Keratinocyte (primary cell): ENCODE results near the gene AGPS. TPM values are rescaled to one million over a fixed set of nuclear protein-coding genes. Genes with fewer than 3 reads are reported as not detected.

Source experiments
- DNase-seq: peaks from one replicate; pipeline ENCODE4 v3.0.0-alpha.2; 2011; ENCODE audit warnings: low read depth, missing footprints, low spot score
- FAIRE-seq: peaks from 2 replicates; lab custom pipeline; 2011; peaks lifted over from hg19 to GRCh38; lab: Jason Lieb, UNC
- H2AFZ ChIP-seq: 2 replicates; pipeline ENCODE4 v1.6.0; 2012; ENCODE audit warnings: low read length, control low read depth, inconsistent platforms; ENCODE audit not compliant: control insufficient read depth
- H3K27ac ChIP-seq: 2 replicates; pipeline ENCODE4 v1.5.1; 2011; ENCODE audit warnings: low read length; ENCODE audit not compliant: control insufficient read depth, insufficient read depth
- H3K27me3 ChIP-seq: 3 replicates; pipeline ENCODE4 v1.6.0; 2011; ENCODE audit warnings: low read length; ENCODE audit not compliant: control insufficient read depth, insufficient read depth; ENCODE audit errors: extremely low read depth
- H3K36me3 ChIP-seq, 2 experiments: 2 replicates in 1 of 2; 3 replicates in 1 of 2; pipeline ENCODE4 v1.5.1; 2011; ENCODE audit warnings: low read length in 2 of 2, mild to moderate bottlenecking in 1 of 2; ENCODE audit not compliant: control insufficient read depth in 2 of 2, insufficient read depth in 2 of 2; ENCODE audit errors: extremely low read depth in 1 of 2
- H3K4me1 ChIP-seq: 3 replicates; pipeline ENCODE4 v1.5.1; 2011; ENCODE audit warnings: low read length; ENCODE audit not compliant: control insufficient read depth, insufficient read depth; ENCODE audit errors: extremely low read depth
- H3K4me2 ChIP-seq: 3 replicates; pipeline ENCODE4 v1.6.0; 2011; ENCODE audit warnings: low read depth, low read length; ENCODE audit not compliant: control insufficient read depth, insufficient read depth; ENCODE audit errors: extremely low read depth
- H3K4me3 ChIP-seq, 3 experiments: fragments of 200-600 bp in 1 of 3; sonication (generic) in 1 of 3; 2 replicates in 2 of 3; 3 replicates in 1 of 3; pipeline ENCODE4 v1.5.1; 2011 to 2016; ENCODE audit warnings: low read length in 3 of 3, mild to moderate bottlenecking in 3 of 3, control low read depth in 2 of 3, inconsistent platforms in 1 of 3, low read depth in 1 of 3, mixed read lengths in 1 of 3, mixed run types in 1 of 3, moderate library complexity in 1 of 3; ENCODE audit not compliant: control insufficient read depth in 2 of 3, insufficient read depth in 2 of 3; ENCODE audit errors: extremely low read depth in 1 of 3
- H3K79me2 ChIP-seq: 2 replicates; pipeline ENCODE4 v1.6.0; 2012; ENCODE audit warnings: low read length; ENCODE audit not compliant: control insufficient read depth, insufficient read depth
- H3K9ac ChIP-seq: 3 replicates; pipeline ENCODE4 v1.6.0; 2011; ENCODE audit warnings: low read length; ENCODE audit not compliant: control insufficient read depth, insufficient read depth; ENCODE audit errors: extremely low read depth
- H3K9me1 ChIP-seq: 3 replicates; pipeline ENCODE4 v1.6.0; 2011; ENCODE audit warnings: low read length; ENCODE audit not compliant: control insufficient read depth, insufficient read depth; ENCODE audit errors: extremely low read depth
- H3K9me3 ChIP-seq: 2 replicates; pipeline ENCODE4 v1.5.1; 2012; ENCODE audit warnings: low read depth, low read length; ENCODE audit not compliant: control insufficient read depth
- H4K20me1 ChIP-seq: 3 replicates; pipeline ENCODE4 v1.6.0; 2011; ENCODE audit warnings: low read length; ENCODE audit not compliant: control insufficient read depth, insufficient read depth; ENCODE audit errors: extremely low read depth
- CTCF ChIP-seq, 3 experiments: IDR thresholded peaks in 1 of 3; conservative IDR thresholded peaks in 1 of 3; optimal IDR thresholded peaks in 1 of 3; 2 replicates in 2 of 3; 3 replicates in 1 of 3; pipeline versions ENCODE3 to v1.5.1; 2011; ENCODE audit warnings: low read length in 3 of 3, mild to moderate bottlenecking in 3 of 3, moderate library complexity in 2 of 3, control low read depth in 1 of 3, inconsistent platforms in 1 of 3; ENCODE audit not compliant: insufficient read depth in 2 of 3; ENCODE audit errors: extremely low read depth in 1 of 3
- EZH2 ChIP-seq: IDR thresholded peaks from one replicate; pipeline ENCODE4 v1.6.1; 2012; ENCODE audit warnings: inconsistent platforms, mild to moderate bottlenecking, low read length, moderate library complexity
- dilution Hi-C: fragments of 300-500 bp; cut with MboI; formaldehyde crosslinking; loops from one replicate; pipeline ENCODE4 v1.7.0; 2020; ENCODE audit warnings: low sequenced_read_pairs; ENCODE audit not compliant: extremely low pct_ligation_motif_present
- polyA plus RNA-seq, 5 experiments: library from polyadenylated mRNA; depleted of rRNA in 3 of 5; stranded (reverse) in 3 of 5; stranded (forward) in 1 of 5; unstranded in 1 of 5; fragments of >200 nt; gene quantifications; 1 replicate in 1 of 5; 2 replicates in 3 of 5; 3 replicates in 1 of 5; pipeline versions ENCODE4 v1.2.1 to v1.2.3, GENCODE V29; 2011 to 2012; ENCODE audit warnings: missing spikeins in 2 of 5, low read depth in 1 of 5, low replicate concordance in 1 of 5

Gene AGPS
- polyA plus RNA-seq, 1 donor (not counting 4 experiments of a cell fraction or from before 2014, with no cell fraction given): 28.0 TPM

- DNase-seq (no peak), FAIRE-seq (no peak)
- Histone ChIP-seq H3K4me1 (no peaks in the 10 kb centered on the region), H3K27me3 (no peaks in the 10 kb centered on the region), H4K20me1 (no peaks in the 10 kb centered on the region), H3K9me1 (no peaks in the 10 kb centered on the region), H3K79me2 (no peaks in the 10 kb centered on the region), H3K9me3 (no peaks in the 10 kb centered on the region), H3K9ac (no peak overlapping the region), H3K36me3 (peaks cover 0 to 2% of the 10 kb centered on the region in 2 experiments), H3K4me2 (no peak overlapping the region), H3K27ac (no peak overlapping the region), H2AFZ (no peak overlapping the region), H3K4me3 (no peak overlapping the region)
- dilution Hi-C loops: no loop called here
- no peak for TF ChIP-seq CTCF (optimal IDR thresholded peaks at IDR 0.05 in 1 of 3, IDR thresholded peaks at IDR 0.05 in 1 of 3, conservative IDR thresholded peaks at IDR 0.05 in 1 of 3; ENCODE audit: extremely low read depth in 1 of 3, insufficient read depth in 2 of 3, low read length in 3 of 3)
Observed at GRCh38 chr2:177538323-177538722, 145.8 kb downstream of the AGPS start.

GRCh38 chr2:177540283-177540682, 147.7 kb downstream of the AGPS start:
- no peak for TF ChIP-seq EZH2
- no peak for TF ChIP-seq CTCF (optimal IDR thresholded peaks at IDR 0.05 in 1 of 3, IDR thresholded peaks at IDR 0.05 in 1 of 3, conservative IDR thresholded peaks at IDR 0.05 in 1 of 3; ENCODE audit: extremely low read depth in 1 of 3, insufficient read depth in 2 of 3, low read length in 3 of 3)
- dilution Hi-C loops: no loop called here
- no peak for FAIRE-seq

More at GRCh38 chr2:177540283-177540682, 147.7 kb downstream of the AGPS start:
- Histone ChIP-seq H3K36me3 (peaks cover 0 to 2% of the 10 kb centered on the region in 2 experiments), H3K9me3 (no peaks in the 10 kb centered on the region), H3K27ac (no peak overlapping the region), H3K9me1 (no peaks in the 10 kb centered on the region), H3K4me3 (no peak overlapping the region), H3K4me2 (no peak overlapping the region), H3K27me3 (no peaks in the 10 kb centered on the region), H4K20me1 (no peaks in the 10 kb centered on the region), H3K4me1 (no peaks in the 10 kb centered on the region), H2AFZ (no peak overlapping the region), H3K9ac (no peak overlapping the region), H3K79me2 (no peaks in the 10 kb centered on the region)
- DNase-seq: no peak
